GM18519 (cell line): Measurements from ENCODE around the gene UNC5C.
A peak's percentile ranks its signal among the peaks of the same experiment; 100 is the strongest.

Experiments
- ATAC-seq: cut with Tn5 transposase; IDR thresholded peaks from one replicate; pipeline ENCODE4 v1.9.1; 2021; ENCODE audit warnings: mild to moderate bottlenecking, moderate library complexity; ENCODE audit not compliant: unreplicated experiment, low FRiP score

The UNC5C gene

GRCh38 chr4:95546866-95547714, 1.7 kb downstream of the UNC5C start:
- no peak for ATAC-seq

DNA sequence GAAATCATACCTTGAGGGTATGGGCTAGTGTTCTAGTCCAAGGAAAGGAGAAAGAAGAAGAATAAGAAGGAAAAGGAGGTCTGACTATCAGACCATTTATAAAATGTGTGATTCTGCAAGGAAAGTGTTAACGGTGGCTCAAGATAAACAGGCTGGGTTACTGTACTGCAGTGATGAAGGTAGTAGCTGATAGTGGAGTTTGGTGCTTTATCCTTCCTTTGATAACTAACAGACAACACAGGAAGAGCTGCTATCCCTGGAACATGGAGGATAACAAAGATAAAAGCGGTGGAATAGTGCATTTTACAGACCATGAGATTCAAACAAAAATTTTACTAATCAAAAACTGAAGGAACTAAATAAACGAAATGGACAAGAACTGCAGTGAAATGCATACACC, 2.6 kb downstream of the UNC5C start:
- no peak for ATAC-seq

GRCh38 chr4:95545546-95545945, 3.2 kb downstream of the UNC5C start:
- ATAC-seq, result no peak

GRCh38 chr4:95544113-95545103, 4.4 kb downstream of the UNC5C start:
- no peak for ATAC-seq

- peak; percentile 88 for ATAC-seq
Observed at GRCh38 chr4:95541889-95542607, 6.7 kb downstream of the UNC5C start.

GRCh38 chr4:95541094-95541493, 7.7 kb downstream of the UNC5C start:
- no peak for ATAC-seq

GRCh38 chr4:95540227-95540626, 8.5 kb downstream of the UNC5C start:
- ATAC-seq, result no peak

- no peak for ATAC-seq
Observed at GRCh38 chr4:95539106-95539505, 9.7 kb downstream of the UNC5C start.

- no peak for ATAC-seq
Observed at GRCh38 chr4:95537863-95538488, 10.8 kb downstream of the UNC5C start.

GRCh38 chr4:95537191-95537590, 11.6 kb downstream of the UNC5C start:
- no peak for ATAC-seq

GRCh38 chr4:95536650-95537049, 12.1 kb downstream of the UNC5C start:
- ATAC-seq, result no peak

GRCh38 chr4:95535180-95535579, 13.6 kb downstream of the UNC5C start:
- no peak for ATAC-seq

DNA sequence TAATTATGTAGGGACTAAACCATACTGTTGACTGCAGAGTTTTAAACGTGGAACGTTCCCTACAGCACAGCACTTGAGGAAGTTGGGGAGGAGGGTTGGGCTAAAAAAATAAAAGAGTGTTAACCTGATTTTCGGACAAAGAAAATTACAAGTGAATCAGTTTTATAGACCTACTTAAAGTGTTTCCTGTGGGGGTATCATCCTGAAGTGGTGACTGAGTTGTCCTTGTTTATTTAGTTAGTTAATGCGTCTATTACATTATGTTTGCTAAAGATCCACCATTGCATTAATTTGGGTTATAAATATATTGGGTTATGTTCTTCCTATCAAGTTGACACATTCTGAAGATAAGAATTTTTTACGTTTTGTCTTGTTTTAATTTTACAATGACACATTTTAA, 14.7 kb downstream of the UNC5C start:
- no peak for ATAC-seq

DNA sequence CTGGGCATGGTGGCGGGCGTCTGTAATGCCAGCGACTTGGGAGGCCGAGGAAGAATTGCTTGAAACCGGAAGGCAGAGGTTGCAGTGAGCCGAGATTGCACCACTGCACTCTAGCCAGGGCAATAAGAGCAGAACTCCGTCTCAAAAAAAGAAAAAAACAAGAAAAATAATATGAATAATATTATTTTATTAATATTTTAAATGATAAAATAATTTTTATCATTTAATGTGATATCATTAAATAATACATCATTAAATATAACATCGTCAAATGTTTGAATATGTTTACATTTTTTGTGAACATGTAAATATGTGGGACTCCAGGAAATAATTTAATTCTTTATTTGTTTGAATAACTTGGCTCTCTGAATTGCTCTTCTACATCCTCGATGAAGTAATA, 15.5 kb downstream of the UNC5C start:
- ATAC-seq, result no peak

DNA sequence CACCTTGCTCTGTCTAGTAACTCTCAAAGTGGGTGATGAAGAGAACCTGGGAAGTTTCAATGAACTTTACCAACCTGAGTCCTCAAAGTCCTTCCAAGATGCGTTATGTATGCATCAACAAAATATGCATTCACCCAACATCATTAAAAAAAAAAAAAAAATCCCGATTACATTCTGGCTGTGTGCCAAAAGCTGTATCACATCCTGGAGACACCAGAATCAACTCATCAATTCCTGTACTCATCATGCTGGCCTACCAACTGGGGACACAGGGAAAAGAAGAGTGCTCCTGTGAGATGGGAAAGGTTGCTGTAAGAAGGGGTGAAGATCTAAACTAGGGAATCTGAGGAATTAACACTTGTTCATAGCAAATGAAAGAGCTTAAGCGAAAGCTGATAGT, 16.5 kb downstream of the UNC5C start:
- ATAC-seq, result no peak

DNA sequence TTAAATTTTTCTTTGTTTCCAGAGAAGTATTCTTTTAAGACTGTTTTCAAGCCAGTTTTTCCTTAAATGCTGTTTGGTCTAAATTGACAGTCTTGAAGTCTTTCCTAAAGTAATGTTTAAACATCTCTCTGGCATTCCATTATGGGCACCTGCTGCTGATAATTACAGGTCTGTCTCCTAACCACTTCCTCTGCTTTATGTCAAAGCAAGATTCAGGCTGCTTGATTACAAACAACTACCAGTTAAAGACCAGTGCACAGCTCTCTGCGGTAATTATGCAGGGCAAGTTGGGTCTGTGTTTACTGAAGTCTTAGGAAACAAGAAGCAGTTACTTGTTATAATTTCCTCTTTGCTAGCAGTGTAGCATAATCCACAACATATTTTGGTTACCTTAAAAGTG, 17.6 kb downstream of the UNC5C start:
- ATAC-seq, result no peak

DNA sequence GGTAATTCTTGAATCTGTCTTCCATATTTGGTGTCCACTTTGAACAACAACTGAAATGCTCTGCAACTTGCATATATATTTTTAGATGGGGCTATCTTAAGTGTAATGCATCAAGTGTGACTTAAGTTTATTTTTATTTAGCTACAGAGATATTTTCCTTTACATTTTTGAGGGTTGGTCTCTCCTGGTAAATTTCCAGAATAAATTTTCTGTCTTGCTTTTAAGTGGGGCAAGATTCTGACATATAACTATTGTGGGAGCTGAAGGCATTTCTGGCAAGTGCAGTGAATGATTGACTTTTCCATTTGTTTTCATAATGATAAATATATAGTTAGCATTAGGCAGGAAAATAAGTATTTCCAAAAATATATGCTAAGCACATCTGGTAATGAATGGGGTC, 18.8 kb downstream of the UNC5C start:
- no peak for ATAC-seq

DNA sequence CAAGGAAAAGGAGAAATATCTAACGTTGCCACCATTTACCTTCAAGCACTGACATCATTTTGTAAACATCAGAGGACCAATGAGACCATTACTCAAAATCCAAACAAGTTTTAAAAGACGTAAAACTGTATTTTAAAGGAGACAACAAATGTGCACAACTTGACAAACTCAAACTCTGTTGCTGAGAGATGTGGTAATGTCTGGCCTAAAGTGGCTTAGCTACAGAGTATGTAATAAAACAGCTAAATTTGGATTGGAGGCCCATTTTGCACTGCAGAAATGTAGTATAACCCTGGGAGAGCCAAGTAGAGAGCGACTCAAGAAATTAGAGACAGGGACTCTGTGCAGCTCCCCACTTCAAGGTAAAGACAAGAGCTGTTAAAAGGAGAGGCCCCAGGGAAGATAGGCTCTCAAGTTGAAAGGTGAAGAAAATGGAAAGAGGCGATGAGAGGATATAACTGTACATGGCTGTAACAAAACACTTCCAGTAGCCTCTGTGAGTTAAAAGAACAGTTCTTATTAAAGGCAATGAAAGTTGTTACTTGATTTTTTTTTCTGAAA, 20.3 kb downstream of the UNC5C start:
- ATAC-seq, result no peak

DNA sequence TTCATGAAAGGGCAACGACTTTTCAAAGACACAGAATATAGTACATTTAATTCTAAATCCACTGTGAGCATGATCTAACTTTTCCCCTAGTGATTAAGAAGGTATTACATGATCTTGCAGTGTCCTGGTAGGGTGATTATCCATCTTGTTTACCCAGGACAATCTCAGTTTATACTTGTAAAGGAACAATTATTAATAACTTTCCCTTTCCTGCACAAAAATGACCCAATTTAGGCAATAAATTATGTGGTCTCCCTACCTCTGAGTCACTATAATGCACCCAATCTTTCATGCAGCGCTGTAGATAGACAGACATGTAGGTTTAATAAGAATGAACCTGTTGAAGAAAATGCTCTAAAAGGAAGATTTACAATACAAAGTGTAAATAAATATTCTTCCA, 22.7 kb downstream of the UNC5C start:
- no peak for ATAC-seq

DNA sequence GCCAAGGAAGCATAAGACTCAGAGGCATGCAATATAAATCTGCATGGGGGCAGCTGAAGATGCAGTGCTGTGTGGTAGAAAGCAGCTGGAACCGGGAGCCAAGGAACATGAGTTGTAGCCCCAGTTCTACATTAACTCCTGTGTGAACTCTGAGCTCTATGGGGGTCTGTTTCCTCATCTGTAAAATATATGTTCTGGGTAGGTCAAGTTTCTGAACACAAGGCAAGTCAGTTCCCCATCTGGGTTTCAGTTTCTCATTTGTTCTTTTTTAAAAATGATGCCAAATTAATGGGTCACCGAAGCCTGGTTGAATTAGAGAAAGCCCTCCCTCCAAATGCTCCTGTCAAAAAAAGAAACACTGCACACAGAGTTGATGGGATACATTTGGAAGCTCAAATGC, 24.0 kb downstream of the UNC5C start:
- no peak for ATAC-seq
